HG02938 (cell line): ENCODE data around the gene GABRB3.

ENCODE experiments used
- ATAC-seq: cut with Tn5 transposase; IDR thresholded peaks from one replicate; pipeline ENCODE4 v1.9.1; 2021; ENCODE audit warnings: mild to moderate bottlenecking, moderate library complexity; ENCODE audit not compliant: unreplicated experiment

GABRB3 gene

DNA sequence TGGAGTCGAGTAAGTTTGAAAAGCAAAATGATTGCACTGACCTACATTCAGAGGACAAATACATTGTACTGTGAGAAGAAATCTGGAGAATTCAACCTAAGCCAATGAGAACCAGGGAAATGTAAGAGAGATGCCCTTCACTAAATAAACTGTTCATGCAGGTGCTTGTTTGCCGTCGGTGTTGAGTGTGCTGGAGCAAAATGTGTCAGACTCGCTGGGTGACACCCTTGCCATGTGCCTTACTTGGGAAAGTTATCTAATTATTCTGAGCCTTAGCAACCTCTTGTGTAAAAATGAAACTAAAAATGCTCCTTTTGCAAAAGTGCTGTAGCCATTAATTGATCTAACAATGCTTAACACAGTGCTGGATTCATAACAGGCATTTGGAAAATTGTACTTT lies 140.4 kb downstream of the GABRB3 start:
- ATAC-seq: no peak

GRCh38 chr15:26631894-26632293 lies 141.0 kb downstream of the GABRB3 start:
- ATAC-seq: no peak

DNA sequence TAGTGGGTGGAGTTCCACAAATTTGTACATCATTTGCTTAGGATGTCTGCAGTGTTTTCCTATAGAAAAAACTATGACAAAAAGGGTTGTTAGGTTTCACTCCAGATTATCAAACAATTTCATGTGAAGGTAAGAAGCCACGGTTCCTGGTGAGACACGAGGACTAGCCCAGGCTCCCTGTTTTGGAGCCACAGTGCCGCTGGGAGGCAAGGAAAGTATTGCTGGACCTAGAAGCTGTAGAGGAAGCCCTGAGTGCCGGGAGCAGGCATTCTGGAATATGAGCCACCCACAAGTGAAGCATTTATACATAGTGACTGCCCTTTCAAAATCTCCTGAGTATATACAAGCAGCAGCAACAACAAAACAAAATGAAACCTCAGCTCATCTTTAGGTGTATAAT lies 142.0 kb downstream of the GABRB3 start:
- ATAC-seq: no peak

GRCh38 chr15:26628879-26629529 lies 143.9 kb downstream of the GABRB3 start:
- ATAC-seq: no peak

DNA sequence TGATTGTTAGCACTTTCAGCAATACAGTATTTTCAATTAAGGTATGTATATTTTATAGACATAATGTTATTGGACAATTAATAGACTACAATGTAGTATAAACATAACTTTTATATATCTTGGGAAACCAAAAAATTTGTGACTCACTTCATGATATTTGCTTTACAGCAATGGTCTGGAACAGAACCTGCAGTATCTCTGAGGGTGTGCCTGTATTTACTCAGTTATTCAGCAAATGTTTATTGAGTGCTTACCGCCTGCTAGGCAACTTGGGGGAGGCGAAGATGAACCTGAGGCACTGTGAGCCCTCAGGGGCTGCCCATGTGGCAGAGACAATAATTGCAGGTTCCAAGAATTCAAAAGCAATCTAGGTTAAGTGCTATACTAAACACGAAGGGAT lies 144.8 kb downstream of the GABRB3 start:
- ATAC-seq: no peak

GRCh38 chr15:26624128-26624527 lies 148.7 kb downstream of the GABRB3 start:
- ATAC-seq: no peak

DNA sequence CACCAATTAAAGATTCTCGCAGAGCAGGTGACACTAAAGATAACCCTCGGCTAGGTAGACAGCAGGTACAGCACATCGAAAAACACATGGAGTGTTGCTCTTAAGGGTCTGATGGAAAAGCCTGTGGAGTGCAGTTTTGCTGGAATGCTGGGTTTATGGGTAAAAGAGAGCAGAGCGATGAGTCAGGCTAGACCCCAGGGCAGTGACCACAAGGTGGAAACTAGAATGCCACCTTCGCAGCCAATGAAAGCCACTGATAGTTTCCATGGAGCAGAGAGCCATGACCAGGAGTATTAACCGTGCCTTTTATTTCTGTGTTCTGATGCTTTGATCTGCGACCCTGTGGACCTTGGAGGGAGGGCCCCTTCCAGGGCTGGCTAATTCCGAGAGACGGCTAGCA lies 149.8 kb downstream of the GABRB3 start:
- ATAC-seq: no peak

DNA sequence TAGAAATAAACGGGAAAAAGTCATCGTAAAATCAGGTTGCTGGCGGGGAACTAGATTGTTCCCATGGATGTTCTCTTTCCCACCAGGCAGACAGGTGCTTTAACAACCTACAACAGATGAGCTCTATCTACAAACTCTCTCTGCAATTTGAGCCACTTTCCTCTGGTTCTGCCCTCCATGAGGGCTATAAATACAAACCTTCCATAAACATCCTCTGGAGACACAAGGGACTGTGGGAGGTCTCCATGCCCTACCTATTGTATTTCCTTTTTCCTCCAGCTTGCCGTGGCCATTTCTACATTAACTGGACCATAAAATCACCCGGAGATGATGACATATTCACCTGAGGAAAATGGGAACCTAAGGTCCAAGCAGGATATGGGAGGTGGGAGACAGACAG lies 151.1 kb downstream of the GABRB3 start:
- no peak for ATAC-seq

DNA sequence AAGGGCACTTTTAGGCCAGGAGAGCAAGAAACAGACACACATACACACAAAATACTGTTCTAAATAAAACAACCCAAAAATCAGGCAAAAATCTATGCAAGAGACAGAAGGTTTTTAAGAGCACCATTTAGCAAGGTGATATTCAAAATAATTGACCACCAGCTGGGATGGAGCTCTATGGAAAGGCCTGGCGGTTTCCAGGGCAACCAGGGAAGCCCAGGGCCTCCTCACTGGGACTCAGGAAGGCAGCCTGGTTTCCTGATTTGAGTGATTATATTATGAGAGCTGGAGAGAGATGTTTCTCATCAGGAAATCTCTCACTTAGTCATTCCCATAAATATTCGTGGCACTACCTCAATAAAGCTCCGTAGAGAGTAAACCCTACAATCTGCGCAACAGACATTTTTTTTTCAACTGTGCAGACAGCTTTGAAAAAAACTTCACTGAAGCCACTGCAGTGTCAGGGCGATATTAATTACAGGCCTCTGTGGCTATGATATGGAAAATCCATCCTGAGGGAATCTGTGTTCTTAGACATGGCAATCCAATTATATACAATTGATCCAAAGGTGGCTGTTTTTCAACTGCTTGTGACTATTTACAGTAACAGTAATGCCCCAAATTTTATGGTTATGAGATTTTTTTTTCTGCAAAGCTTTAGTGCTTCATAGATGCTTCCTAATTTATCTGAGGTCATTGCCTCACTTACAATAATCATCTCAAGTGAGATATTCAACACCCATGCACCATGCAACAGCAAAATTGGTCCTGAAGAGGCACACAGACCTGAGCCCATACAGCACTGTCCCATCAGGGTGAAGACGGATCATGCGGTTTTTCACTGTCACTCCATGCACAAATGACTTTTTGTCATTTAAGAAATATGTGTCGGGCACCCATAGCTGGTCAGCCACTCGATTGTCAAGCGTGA lies 152.1 kb downstream of the GABRB3 start:
- ATAC-seq: no peak

DNA sequence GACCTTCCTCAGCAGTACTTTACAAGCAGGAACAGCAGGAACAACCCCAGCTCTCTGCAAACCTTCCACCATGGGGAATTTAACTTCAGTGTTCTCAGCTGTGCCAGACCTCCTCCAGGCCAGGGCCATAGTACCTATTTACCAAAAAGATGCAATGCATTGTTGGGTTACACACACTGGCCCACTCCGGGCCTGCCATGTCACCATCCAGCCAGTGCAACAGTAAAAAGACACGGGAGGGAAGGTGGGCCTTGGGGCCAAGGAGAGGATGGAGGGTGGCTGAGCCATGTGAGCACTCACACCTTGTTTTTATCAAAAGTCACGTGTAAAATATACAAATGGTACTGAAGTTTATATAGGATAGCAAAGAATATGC lies 157.0 kb downstream of the GABRB3 start:
- no peak for ATAC-seq

DNA sequence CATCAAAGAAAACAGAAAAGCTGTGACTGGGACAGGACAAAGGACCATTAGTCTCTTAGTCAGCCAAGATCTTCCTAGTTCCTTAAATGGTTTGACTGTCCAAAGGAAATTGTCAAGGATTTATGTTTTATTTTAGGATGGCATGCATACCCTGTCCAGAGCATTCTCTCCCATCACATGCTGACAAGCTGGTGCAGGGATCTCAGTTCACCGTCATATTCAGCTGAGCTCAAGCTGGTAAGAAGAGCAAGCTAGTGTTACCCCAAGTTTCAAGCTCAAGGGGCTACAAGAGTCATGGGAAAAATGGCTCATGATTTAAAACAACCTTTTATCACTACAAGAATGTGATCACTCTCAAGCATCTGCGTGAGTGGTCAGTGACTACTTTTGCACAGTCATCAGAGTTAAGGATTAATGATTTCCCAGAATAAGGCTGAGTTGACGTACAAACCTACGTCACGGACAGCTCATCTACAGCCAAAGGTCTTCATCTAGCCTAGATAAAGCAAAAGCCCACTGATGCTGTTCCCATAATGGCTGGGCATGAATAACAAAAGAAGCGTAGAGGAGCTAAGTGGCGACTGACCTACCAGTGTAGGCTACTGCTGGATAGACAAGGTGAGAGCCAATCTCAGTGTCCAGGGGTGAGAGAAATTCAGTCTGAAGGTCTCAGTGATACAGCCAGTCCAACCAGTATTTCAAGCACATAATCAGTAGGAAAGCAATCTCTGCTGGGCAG lies 157.5 kb downstream of the GABRB3 start:
- no peak for ATAC-seq

- no peak for ATAC-seq
Observed at GRCh38 chr15:26614734-26615133, 158.1 kb downstream of the GABRB3 start.

- no peak for ATAC-seq
Observed at GRCh38 chr15:26598704-26599103, 174.2 kb downstream of the GABRB3 start.

DNA sequence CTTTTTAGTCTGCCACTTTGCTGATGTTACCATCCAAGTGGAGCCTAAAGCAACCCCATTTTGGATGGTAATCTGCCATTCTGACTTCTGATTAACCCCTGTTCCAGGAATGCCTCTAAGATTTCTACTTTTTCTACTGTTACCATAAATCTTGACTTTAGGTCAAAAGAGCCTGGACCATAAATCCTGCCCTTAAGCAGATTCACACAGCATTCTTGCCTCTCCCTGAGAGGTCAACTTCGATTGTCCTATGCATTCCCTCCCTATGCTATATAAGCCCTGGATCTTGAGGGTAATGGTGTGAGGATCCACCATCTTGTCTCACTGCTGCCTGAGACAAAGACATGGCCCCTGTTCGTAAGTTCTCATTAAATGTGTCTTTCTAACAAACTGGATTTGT lies 177.3 kb downstream of the GABRB3 start:
- ATAC-seq: no peak

DNA sequence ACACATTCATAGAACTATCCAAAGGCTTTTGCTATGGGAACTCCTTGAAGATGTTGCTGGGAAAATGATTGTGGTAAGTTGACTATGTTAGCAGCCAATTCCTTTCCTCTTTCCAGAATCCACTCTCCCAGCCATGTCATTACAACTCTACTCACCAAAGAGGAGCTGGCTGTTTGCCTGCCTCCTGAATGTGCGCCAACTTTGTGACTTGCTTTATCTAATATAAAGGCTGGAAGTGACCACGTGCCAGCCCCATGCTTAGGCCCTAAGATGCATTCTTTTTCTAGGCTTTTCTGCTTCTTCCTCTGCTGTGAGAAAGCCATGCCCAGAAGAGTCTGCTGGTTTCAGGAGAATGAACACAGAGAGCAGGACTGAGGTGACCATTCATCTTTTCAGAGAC lies 182.2 kb downstream of the GABRB3 start:
- no peak for ATAC-seq

- ATAC-seq: no peak
Observed at GRCh38 chr15:26582840-26583239, 190.0 kb downstream of the GABRB3 start.

DNA sequence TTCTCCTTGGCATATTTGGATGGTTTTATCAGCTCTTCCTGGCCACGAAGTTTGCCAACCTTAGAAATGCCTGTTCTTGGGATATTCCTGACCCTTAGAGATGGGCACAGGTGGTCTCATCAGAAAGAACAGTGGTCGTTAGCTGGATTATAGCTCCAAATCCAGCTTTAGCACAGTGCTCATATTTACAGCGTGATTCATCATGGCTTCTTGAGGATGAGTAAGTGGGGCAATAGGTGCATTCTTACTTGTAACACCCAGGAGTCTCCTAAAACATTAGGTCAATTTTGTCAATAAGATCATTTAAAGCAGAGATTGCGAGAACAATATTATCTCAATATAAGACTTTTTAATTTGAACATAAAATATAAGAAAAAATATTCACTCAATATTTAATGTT lies 191.9 kb downstream of the GABRB3 start:
- no peak for ATAC-seq

- ATAC-seq: no peak
Observed at GRCh38 chr15:26572602-26573350, 200.1 kb downstream of the GABRB3 start.

GRCh38 chr15:26571346-26571745 lies 201.5 kb downstream of the GABRB3 start:
- no peak for ATAC-seq

- no peak for ATAC-seq
Observed at GRCh38 chr15:26565542-26565941, 207.3 kb downstream of the GABRB3 start.

DNA sequence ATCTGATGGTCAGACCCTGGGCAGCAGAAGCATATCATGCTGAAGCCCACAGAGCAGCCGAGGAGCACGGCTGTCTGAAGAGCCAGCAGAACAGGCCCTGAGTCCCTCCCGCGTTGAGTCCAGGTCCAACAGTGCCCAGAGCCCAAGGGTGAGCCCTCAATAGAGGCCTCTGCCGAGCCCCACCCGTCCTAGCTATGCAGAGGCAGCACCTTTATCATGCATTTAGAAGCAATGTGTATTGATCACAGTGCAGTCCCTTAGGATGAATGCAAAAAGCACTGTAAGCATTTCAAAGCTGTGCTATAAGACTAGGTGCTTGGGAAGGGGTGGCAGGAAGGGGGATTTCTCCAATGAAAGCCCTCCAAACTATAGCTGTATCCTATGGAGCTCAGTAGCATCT lies 208.5 kb downstream of the GABRB3 start:
- ATAC-seq: no peak
